Immature natural killer cell (primary cell): ENCODE measurements around the gene CEP20. TPM values are rescaled to one million over a fixed set of nuclear protein-coding genes. Genes with fewer than 3 reads are reported as not detected.
"Not testable (repeated sequence)": the region's sequence is repeated elsewhere in the genome, so short reads cannot be mapped to it uniquely, and the experiment has no call there.

ENCODE experiments used
- DNase-seq, 3 donors: peaks; one replicate each; pipeline ENCODE4 v3.0.0; 2022; ENCODE audit warnings: mixed read lengths in 1 of 3
- H3K27ac Mint-ChIP-seq, 6 donors: one replicate each; pipeline ENCODE4 v1.8.0; 2020; ENCODE audit warnings: mixed read lengths in 6 of 6, mild to moderate bottlenecking in 5 of 6, inconsistent platforms in 4 of 6, moderate library complexity in 3 of 6
- H3K27me3 Mint-ChIP-seq, 3 donors: one replicate each; pipeline ENCODE4 v1.8.0; 2020 to 2021; ENCODE audit warnings: low read depth in 3 of 3, mild to moderate bottlenecking in 3 of 3, mixed read lengths in 3 of 3, moderate library complexity in 3 of 3, inconsistent platforms in 1 of 3
- H3K36me3 Mint-ChIP-seq, 3 donors: one replicate each; pipeline ENCODE4 v1.8.0; 2020; ENCODE audit warnings: mixed read lengths in 3 of 3, inconsistent platforms in 2 of 3, mild to moderate bottlenecking in 2 of 3
- H3K4me1 Mint-ChIP-seq, 2 donors: one replicate each; pipeline ENCODE4 v1.8.0; 2020; ENCODE audit warnings: inconsistent platforms in 2 of 2, mild to moderate bottlenecking in 2 of 2, mixed read lengths in 2 of 2, moderate library complexity in 1 of 2
- H3K4me3 Mint-ChIP-seq, 5 donors: one replicate each; pipeline ENCODE4 v1.8.0; 2020; ENCODE audit warnings: mild to moderate bottlenecking in 5 of 5, mixed read lengths in 5 of 5, inconsistent platforms in 3 of 5, moderate library complexity in 3 of 5
- H3K9me3 Mint-ChIP-seq, 6 donors: one replicate each; pipeline ENCODE4 v1.8.0; 2020; ENCODE audit warnings: mild to moderate bottlenecking in 6 of 6, mixed read lengths in 6 of 6, inconsistent platforms in 4 of 6, moderate library complexity in 3 of 6
- polyA plus RNA-seq, 3 donors: library from polyadenylated mRNA; unstranded; fragments of 300-500 nt; fragmentation: Illumina TruSeq; gene quantifications; one replicate each; pipeline ENCODE4 v1.2.3, GENCODE V29; 2021

CEP20 gene
- polyA plus RNA-seq, 3 donors from 2014 or later, result 32.2 to 41.9 (median 35.8) TPM

DNA sequence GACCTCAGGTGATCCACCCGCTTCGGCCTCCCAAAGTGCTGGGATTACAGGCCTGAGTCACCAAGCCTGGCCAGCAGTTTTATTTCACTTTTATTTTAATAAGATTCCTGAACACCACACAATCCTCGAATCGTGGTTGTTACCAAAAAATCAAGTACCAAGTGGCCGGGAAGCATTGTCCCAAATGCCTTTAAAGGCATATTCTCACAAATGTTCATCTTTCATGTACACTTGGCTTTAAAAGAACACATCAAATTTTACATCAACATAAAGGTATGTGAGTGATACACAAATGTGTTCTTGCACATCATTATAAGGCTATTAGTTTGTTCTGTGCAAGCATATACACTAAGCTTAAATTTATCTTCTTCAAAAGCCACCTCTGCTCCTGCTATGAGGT, 23.5 kb downstream of the CEP20 start:
- H3K4me3 Mint-ChIP-seq, result no peak overlapping the region
- no peaks in the 10 kb centered on the region for H3K9me3 Mint-ChIP-seq
- DNase-seq, result no peak
- H3K36me3 Mint-ChIP-seq, result peaks cover 14 to 19% (median 16%) of the 10 kb centered on the region in 3 donors
- peaks cover 0 to 6% (median 0%) of the 10 kb centered on the region in 3 donors for H3K27me3 Mint-ChIP-seq
- H3K4me1 Mint-ChIP-seq, result peaks cover 0 to 1% of the 10 kb centered on the region in 2 donors
- no peak overlapping the region for H3K27ac Mint-ChIP-seq

DNA sequence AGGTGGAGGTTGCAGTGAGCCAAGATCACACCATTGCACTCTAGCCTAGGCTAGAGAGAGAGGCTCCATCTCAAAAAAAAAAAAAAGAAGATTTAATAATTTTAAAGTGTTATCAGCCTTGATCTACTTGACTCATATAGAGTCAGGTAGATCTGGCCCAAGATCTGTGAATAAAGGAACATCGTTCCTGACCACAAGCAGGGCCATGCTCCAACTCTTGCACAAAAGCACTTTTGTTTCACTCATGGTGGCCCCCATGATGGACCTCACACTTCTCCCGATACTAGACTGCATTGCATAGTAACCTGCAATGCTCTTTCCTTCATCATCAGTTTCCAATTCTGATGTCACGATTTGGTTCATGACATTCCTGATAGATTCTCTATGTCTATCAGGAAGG, 26.4 kb downstream of the CEP20 start:
- Mint-ChIP-seq H3K9me3 (no peaks in the 10 kb centered on the region), H3K4me3 (no peak overlapping the region), H3K36me3 (peaks cover 7 to 18% (median 9%) of the 10 kb centered on the region in 3 donors), H3K4me1 (peaks cover 1 to 6% of the 10 kb centered on the region in 2 donors), H3K27ac (no peak overlapping the region), H3K27me3 (peaks cover 6 to 10% (median 8%) of the 10 kb centered on the region in 3 donors)
- DNase-seq, result no peak

DNA sequence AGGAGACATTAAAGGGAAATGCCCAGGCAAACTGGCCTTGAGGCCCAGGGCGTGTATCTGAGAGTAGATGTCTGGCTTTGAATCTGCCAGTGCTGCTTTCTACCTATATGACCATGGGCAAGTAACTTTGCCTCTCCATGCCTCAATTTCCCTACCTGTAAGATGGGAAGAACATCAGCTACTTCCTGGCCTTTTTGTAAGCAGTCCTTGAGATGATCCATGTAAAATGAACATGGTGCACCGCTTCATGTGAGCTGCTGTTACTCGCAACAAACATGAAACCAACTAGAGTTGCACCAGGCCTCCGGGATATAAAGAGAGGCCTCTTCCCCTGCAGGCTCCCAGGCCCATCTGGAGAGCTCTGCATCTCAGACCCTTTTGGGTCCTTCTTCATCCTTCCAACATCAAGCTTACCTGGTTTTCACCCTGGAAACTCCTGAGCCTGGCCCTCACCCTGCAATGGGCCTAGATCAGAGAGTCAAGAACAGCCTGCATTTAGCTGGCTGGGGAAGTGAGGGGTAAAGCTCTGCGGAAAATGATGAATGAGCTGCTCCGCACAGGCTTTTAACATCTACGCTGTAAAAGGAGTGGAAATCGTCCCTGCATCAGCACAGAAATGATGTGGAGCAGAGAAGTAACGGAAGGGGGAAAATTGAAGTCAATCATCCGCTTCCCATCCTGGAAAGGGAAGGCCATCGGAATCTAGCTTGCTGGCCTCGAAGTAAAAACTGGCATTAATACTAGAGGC, 29.3 kb downstream of the CEP20 start:
- H3K9me3 Mint-ChIP-seq, result no peaks in the 10 kb centered on the region
- no peak for DNase-seq
- H3K27me3 Mint-ChIP-seq, result peaks cover 6 to 16% (median 13%) of the 10 kb centered on the region in 3 donors
- H3K4me1 Mint-ChIP-seq, result peaks cover 1 to 6% of the 10 kb centered on the region in 2 donors
- H3K4me3 Mint-ChIP-seq, result no peak overlapping the region
- no peak overlapping the region for H3K27ac Mint-ChIP-seq
- H3K36me3 Mint-ChIP-seq, result peaks cover 0 to 4% (median 0%) of the 10 kb centered on the region in 3 donors

DNA sequence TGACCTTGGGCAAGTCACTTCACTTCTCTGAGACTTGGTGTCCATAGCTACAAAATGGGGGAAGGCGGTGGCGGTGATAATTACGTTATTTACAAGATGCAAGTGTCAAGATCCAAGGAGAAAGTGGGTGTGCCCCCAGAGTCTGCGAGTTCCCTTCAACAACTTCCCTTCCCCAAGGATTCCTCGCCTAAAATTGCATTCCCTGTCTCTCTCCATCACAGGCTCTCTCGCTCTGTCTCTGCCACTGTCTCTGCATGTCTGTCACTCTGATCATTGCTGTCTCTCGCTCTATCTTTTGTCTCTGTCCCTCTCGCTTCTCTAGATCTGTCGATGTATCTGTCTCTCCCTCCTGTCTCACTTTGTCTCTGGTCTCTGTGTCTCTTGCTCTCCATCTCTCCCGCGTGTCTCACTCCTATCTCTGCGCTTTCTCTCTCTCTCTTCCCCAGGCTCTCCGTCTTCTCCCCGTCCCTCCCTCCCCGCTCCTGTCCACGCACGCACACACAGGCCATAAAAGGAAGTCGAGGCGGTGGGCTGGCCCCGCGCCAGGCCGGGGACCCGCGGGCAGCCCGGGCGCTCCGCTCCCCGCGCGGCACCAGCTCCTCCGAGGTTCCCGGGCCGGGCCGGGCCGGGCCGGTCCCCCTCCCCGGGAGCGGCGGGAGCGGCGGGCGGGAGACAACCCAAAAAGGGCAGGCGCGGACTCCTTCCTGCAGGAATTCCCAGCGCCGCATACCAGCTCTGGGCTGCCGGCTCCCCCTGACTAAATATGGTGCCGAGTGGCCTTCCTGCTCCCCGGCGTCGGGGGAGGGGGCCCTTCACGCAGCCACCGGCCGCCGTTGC, 30.5 kb downstream of the CEP20 start:
- peaks cover 1 to 6% of the 10 kb centered on the region in 2 donors for H3K4me1 Mint-ChIP-seq
- H3K36me3 Mint-ChIP-seq, result peaks cover 0 to 4% (median 0%) of the 10 kb centered on the region in 3 donors
- H3K27ac Mint-ChIP-seq, result no peak overlapping the region
- no peak overlapping the region for H3K4me3 Mint-ChIP-seq
- H3K27me3 Mint-ChIP-seq, result peaks cover 8 to 16% (median 12%) of the 10 kb centered on the region in 3 donors
- no peaks in the 10 kb centered on the region for H3K9me3 Mint-ChIP-seq
- DNase-seq, result no peak

DNA sequence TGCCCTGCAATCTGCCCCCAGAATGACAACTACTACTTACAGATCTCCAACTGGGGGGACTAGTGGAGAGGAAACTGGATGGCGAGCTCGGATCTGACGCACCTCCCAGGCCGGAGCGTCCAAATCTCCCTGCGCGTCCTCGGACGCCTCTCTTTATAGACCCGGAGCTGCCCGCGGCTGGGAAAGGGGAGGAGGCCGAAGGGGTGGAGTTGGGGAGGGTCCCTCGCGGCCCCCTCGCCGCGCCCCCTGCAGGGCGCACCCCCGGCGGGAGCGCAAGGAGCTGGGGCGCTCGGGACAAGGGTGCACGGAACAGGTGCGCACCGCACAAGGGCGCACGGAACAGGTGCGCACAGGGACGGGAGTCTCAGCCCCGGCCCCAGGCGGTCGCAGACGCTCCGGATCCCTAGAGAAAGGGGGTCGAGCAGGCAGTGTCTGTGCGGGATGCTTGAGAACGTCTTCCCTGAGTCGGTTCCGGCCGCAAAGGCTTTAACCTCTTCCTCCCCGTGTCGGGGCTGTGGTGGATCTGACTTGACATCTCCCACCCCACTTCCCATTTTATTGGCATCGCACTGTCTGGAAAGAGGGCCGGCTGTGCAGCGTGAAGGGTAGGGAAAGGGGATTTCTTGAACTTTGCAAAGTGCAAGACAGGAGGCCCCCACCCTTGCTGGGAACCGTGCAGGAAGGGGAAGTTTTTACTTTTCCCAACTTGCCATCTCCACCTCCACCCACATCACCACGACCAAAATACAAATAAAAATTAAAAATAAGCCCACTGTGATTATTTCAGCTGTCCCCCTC, 31.3 kb downstream of the CEP20 start, which contains the start of gene MYH11:
Gene MYH11, minus strand, starts transcription at position 128 of the 798 bp plus-strand sequence. CDS start 18,776 bp downstream, outside the sequence.
- Mint-ChIP-seq H3K36me3 (peaks cover 0 to 4% (median 0%) of the 10 kb centered on the region in 3 donors), H3K27ac (no peak within 1 kb of the TSS), H3K27me3 (peaks cover 8 to 16% (median 8%) of the 10 kb centered on the region in 3 donors), H3K4me3 (no peak within 1 kb of the TSS), H3K9me3 (no peaks in the 10 kb centered on the region), H3K4me1 (peaks cover 1 to 6% of the 10 kb centered on the region in 2 donors)
- no peak for DNase-seq

DNA sequence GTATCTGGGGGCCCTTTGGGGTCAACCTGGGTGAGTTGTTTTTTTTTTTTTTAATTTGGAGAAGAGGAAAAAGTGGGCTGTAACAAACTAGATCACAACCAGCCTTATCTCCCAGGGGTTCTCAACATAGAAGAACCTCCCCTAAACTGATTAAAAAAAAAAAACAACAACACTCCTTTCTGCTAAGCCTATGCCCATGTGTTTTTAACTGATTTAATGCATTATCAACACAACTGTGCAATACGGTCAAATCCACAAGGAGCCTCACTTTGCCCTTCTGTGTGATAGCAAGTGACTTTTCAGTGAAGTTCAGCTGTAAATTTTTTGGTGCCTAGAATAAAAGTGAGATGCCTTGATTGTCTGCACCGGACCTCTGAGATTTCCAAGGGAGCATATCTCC, 32.2 kb downstream of the CEP20 start:
- no peak for DNase-seq
- Mint-ChIP-seq H3K4me3 (no peak overlapping the region), H3K27ac (no peak overlapping the region), H3K9me3 (no peaks in the 10 kb centered on the region), H3K36me3 (peaks cover 0 to 4% (median 0%) of the 10 kb centered on the region in 3 donors), H3K4me1 (peaks cover 1 to 6% of the 10 kb centered on the region in 2 donors), H3K27me3 (peaks cover 8 to 16% (median 8%) of the 10 kb centered on the region in 3 donors)

DNA sequence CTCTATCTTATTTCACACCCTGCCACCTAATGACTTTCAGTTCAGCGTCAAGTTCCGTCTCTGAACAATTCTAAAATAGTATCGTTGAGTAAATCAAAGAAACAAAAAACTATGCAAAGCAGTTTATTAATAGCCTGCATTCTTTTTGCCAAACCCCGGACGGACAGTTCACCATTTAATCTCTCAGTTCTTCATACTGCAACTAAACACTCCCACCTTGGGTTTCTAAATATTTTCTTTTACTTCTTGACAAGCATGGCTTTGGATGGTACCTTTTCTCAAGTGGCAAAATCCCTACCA, 32.7 kb downstream of the CEP20 start:
- no peak for DNase-seq
- Mint-ChIP-seq H3K9me3 (no peaks in the 10 kb centered on the region), H3K27me3 (peaks cover 8 to 16% (median 8%) of the 10 kb centered on the region in 3 donors), H3K4me3 (no peak overlapping the region), H3K36me3 (peaks cover 0 to 4% (median 0%) of the 10 kb centered on the region in 3 donors), H3K27ac (no peak overlapping the region), H3K4me1 (peaks cover 1 to 6% of the 10 kb centered on the region in 2 donors)

DNA sequence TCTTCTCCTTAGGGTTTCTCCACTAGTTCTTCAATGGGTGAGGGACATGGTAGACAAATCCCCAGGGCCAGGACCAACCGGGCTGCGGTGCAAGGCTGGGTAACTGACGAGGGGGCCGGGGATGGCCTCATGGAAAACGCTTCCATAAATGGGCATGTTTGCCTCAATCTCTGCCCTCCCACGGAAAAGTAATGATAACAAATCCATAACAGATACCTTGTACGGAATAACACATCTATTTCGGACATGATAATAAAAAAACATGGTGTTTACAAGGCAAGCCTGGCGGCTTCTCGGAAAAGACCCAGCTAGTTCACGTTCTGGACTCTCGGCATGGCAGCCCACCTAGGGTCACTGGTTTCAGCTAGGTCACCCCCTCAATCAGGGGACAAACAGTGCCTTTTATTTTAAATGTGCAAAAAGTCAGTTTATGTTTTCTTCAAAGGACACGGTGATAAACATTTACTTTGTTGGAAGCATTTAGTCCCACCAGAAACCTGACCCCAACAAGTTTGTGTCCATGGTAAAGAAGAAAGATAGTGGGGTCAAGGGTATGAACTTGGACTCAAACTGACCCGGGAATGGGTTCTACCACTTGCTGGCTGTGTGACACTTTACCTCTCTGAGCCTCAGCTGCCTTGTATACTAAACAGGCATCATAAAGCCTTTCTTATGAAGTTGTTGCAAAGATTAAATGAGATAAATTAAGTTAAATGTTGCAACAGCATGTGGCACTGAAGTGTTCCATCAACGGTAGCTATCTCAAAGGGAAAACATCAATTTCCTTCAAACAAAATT, 33.3 kb downstream of the CEP20 start:
- peaks cover 0 to 4% (median 0%) of the 10 kb centered on the region in 3 donors for H3K36me3 Mint-ChIP-seq
- no peaks in the 10 kb centered on the region for H3K9me3 Mint-ChIP-seq
- no peak overlapping the region for H3K27ac Mint-ChIP-seq
- H3K4me1 Mint-ChIP-seq, result peaks cover 1 to 6% of the 10 kb centered on the region in 2 donors
- DNase-seq, result no peak
- H3K27me3 Mint-ChIP-seq, result peaks cover 8 to 19% (median 8%) of the 10 kb centered on the region in 3 donors
- no peak overlapping the region for H3K4me3 Mint-ChIP-seq

DNA sequence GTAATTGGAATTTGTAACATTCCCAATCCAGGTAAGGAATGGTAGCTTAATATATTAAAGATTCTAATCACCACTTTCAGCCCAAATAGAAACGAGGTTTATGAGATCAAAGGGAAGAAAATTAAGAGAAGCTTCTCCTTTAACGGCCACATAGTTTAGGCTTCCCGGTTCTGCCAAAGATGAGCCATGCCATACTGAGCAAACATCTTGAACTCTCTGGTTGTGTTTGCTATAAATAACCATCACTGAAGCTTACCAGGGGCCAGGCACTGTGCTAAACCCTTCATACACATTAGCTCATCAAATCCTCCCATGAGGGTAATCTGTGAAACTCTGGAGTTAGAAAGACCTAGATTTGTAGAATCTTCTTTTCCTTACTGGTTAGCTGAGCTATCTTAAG, 34.3 kb downstream of the CEP20 start:
- Mint-ChIP-seq H3K27ac (no peak overlapping the region), H3K36me3 (peaks cover 0 to 4% (median 0%) of the 10 kb centered on the region in 3 donors), H3K9me3 (no peaks in the 10 kb centered on the region), H3K4me1 (peaks cover 1 to 6% of the 10 kb centered on the region in 2 donors), H3K4me3 (no peak overlapping the region), H3K27me3 (peaks cover 6 to 19% (median 6%) of the 10 kb centered on the region in 3 donors)
- DNase-seq, result no peak

DNA sequence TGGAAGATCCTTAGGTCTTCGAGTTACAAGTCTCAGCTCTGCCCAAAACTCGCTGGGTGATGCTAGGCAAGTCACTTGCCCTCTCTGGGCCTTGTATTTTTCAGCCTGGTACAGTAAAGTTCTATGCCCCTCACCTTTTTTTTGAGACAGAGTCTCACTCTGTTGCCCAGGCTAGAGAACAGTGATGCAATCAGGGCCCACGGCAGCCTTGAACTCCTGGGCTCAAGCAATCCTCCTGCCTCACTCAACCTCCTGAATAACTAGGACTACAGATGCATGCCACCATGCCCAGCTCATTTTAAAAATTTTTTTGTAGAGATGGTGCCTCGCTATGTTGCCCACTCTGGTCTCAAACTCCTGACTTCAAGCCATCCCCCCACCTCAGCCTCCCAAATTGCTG, 35.4 kb downstream of the CEP20 start:
- H3K36me3 Mint-ChIP-seq, result peaks cover 0 to 4% (median 0%) of the 10 kb centered on the region in 3 donors
- no peak for DNase-seq
- no peak overlapping the region for H3K27ac Mint-ChIP-seq
- H3K9me3 Mint-ChIP-seq, result no peaks in the 10 kb centered on the region
- H3K4me3 Mint-ChIP-seq, result no peak overlapping the region
- peaks cover 2 to 17% (median 6%) of the 10 kb centered on the region in 3 donors for H3K27me3 Mint-ChIP-seq
- H3K4me1 Mint-ChIP-seq, result peaks cover 1 to 5% of the 10 kb centered on the region in 2 donors

DNA sequence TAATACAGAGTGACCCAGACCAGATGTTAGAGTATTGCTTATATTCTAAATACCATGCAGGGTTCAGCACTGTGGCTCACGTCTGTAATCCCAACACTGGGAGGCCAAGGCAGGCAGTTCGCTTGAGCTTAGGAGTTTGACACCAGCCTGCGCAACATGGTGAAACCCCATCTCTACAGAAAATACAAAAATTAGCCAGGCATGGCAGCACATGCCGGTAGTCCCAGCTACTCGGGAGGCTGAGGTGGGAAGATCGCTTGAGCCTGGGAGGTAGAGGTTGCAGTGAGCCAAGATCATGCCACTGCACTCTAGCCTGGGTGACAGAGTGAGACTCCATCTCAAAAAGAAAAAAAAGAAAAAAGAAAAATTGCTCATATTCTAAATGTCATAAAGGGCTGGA, 37.8 kb downstream of the CEP20 start:
- not testable (repeated sequence) for H3K4me1 Mint-ChIP-seq, H3K36me3 Mint-ChIP-seq, DNase-seq, H3K27ac Mint-ChIP-seq, H3K9me3 Mint-ChIP-seq, H3K4me3 Mint-ChIP-seq
- H3K27me3 Mint-ChIP-seq, result peaks cover 0 to 11% (median 2%) of the 10 kb centered on the region in 3 donors

DNA sequence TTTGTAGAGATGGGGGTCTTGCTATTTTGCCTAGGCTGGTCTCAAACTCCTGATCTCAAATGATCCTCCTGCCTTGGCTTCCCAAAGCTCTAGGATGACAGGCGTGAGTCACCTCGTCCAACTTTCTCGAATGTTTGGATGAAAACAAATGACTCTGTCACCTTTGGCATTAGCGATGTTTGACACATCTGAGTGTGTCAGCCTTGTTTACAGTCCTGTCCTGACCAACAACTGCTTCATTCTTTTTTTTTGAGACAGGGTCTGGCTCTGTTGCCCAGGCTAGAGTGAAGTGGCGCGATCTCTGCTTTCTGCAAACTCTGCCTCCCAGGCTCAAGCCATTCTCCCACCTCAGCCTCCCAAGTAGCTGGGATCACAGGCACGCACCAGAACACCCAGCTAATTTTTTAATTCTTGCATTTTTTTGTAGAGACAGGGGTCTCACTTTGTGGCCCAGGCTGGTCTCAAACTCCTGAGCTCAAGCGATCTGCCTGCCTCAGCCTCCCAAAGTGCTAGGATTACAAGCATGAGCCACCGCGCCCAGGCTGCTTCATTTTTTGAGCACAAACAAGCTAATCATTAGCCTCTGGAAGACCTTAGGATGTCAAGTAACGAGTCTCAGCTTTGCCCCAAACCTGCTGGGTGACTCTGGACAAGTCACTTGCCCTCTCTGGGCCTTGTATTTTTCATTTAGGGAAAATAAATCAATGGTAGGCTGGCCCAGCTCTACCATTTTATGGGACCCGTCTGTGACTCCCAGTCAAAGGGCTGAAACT, 39.0 kb downstream of the CEP20 start:
- no peak overlapping the region for H3K27ac Mint-ChIP-seq
- no peak overlapping the region for H3K4me3 Mint-ChIP-seq
- H3K27me3 Mint-ChIP-seq, result peaks cover 0 to 7% (median 3%) of the 10 kb centered on the region in 3 donors
- H3K4me1 Mint-ChIP-seq, result no peaks in the 10 kb centered on the region
- no peak for DNase-seq
- H3K36me3 Mint-ChIP-seq, result no peaks in the 10 kb centered on the region
- H3K9me3 Mint-ChIP-seq, result no peaks in the 10 kb centered on the region
